Activated T-helper 9 cell treated with anti-CD3 and anti-CD28 coated beads, Interleukin-2, amount 50 U/mL, for 16 hours (primary cell): ENCODE data around the gene TSEN54.

Experiments
- DNase-seq: peaks from one replicate; pipeline ENCODE4 v3.0.0-alpha.2; 2020; ENCODE audit warnings: low read depth

The TSEN54 gene

GRCh38 chr17:75488693-75489510 lies 27.4 kb upstream of the TSEN54 start:
- DNase-seq = no peak

GRCh38 chr17:75489511-75489955 lies 26.8 kb upstream of the TSEN54 start:
- no peak for DNase-seq

- DNase-seq = no peak
These were observed 26.1 kb upstream of the TSEN54 start for GRCh38 chr17:75490173-75490743.

GRCh38 chr17:75490953-75491649 lies 25.2 kb upstream of the TSEN54 start:
- no peak for DNase-seq

- no peak for DNase-seq
These were observed 24.6 kb upstream of the TSEN54 start for GRCh38 chr17:75491680-75492079.

GRCh38 chr17:75492555-75493168 lies 23.7 kb upstream of the TSEN54 start:
- DNase-seq = no peak

GRCh38 chr17:75493476-75494129 lies 22.7 kb upstream of the TSEN54 start:
- no peak for DNase-seq

GRCh38 chr17:75494326-75494877 lies 21.9 kb upstream of the TSEN54 start:
- no peak for DNase-seq

GRCh38 chr17:75496005-75496404 lies 20.3 kb upstream of the TSEN54 start:
- no peak for DNase-seq

GRCh38 chr17:75498039-75498725 lies 18.1 kb upstream of the TSEN54 start:
- DNase-seq = no peak

- no peak for DNase-seq
These were observed 17.6 kb upstream of the TSEN54 start for GRCh38 chr17:75498726-75499213.

GRCh38 chr17:75499313-75500022 lies 16.9 kb upstream of the TSEN54 start:
- DNase-seq = no peak

GRCh38 chr17:75500419-75501216 lies 15.7 kb upstream of the TSEN54 start:
- DNase-seq = no peak

GRCh38 chr17:75501378-75502071 lies 14.8 kb upstream of the TSEN54 start:
- no peak for DNase-seq

GRCh38 chr17:75502072-75502720 lies 14.1 kb upstream of the TSEN54 start:
- DNase-seq = no peak

GRCh38 chr17:75502721-75503329 lies 13.5 kb upstream of the TSEN54 start:
- DNase-seq = no peak

- DNase-seq = no peak
These were observed 12.9 kb upstream of the TSEN54 start for GRCh38 chr17:75503337-75503950.
